Spleen (tissue), 7 donors: ENCODE measurements around the gene SPEF2.

Experiments used
- POLR2A ChIP-seq, 3 donors: fragments of 450-650 bp; IDR thresholded peaks; one replicate each; pipeline ENCODE4 v1.5.1; 2017; ENCODE audit warnings: antibody characterized with exemption in 3 of 3, mild to moderate bottlenecking in 1 of 3
- POLR2AphosphoS5 ChIP-seq, 3 donors: sonication (generic); formaldehyde crosslinking; IDR thresholded peaks; one replicate each; pipeline ENCODE4 v1.5.1; 2017; ENCODE audit warnings: antibody characterized with exemption in 3 of 3
- TF ChIP-seq, protein P1 (sequence below), 11 experiments: fragments of 200-600 bp in 7 of 11; fragments of 450-650 bp in 4 of 11; sonication (generic) in 4 of 11; IDR thresholded peaks in 8 of 11; conservative IDR thresholded peaks in 3 of 11; 1 replicate in 7 of 11; 2 replicates in 4 of 11; pipeline versions ENCODE4 v1.4.0 to v1.8.0; 2016 to 2021; ENCODE audit warnings: antibody characterized with exemption in 11 of 11, inconsistent platforms in 4 of 11, mild to moderate bottlenecking in 1 of 11
- donor health status: DM: no; HTN: no; CAD: no; lungs with moderate emphysema.
- donor health status: DM: no; HTN: no; CAD: no.
- donor health status: DM: no; HTN: no; CAD: no.

DNA sequence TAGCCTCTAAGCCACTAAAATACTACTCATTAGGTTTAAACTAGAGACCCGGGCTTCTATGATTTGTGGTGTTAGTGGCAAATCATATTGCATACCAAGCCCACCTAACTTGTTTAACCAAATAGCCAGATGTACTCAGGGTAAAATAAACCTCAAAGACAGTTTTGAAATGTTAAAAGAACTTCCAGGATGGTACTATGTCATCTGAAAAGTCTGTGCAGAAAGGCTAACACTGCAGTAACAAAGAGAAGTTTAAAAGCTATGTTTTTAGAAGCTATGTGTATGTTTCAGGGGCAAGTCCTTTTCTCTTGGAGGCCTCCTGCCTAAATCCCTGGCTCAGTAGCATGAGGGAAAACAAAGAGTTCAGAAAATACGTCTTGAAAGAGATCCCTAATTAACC, 154.2 kb downstream of the SPEF2 start:
- TF ChIP-seq POLR2A (IDR thresholded peaks at IDR 0.05) (no peak), POLR2AphosphoS5 (IDR thresholded peaks at IDR 0.05) (no peak)
- TF ChIP-seq, protein P1, sequence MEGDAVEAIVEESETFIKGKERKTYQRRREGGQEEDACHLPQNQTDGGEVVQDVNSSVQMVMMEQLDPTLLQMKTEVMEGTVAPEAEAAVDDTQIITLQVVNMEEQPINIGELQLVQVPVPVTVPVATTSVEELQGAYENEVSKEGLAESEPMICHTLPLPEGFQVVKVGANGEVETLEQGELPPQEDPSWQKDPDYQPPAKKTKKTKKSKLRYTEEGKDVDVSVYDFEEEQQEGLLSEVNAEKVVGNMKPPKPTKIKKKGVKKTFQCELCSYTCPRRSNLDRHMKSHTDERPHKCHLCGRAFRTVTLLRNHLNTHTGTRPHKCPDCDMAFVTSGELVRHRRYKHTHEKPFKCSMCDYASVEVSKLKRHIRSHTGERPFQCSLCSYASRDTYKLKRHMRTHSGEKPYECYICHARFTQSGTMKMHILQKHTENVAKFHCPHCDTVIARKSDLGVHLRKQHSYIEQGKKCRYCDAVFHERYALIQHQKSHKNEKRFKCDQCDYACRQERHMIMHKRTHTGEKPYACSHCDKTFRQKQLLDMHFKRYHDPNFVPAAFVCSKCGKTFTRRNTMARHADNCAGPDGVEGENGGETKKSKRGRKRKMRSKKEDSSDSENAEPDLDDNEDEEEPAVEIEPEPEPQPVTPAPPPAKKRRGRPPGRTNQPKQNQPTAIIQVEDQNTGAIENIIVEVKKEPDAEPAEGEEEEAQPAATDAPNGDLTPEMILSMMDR (IDR thresholded peaks at IDR 0.05 in 8 of 11, conservative IDR thresholded peaks at IDR 0.05 in 3 of 11) = no peak
